Measurements from ENCODE around the gene EHD1. TPM values are rescaled to one million over a fixed set of nuclear protein-coding genes. Genes with fewer than 3 reads are reported as not detected.

The EHD1 gene
- polyA plus RNA-seq, 1 donor (not counting 4 experiments of a cell fraction or from before 2014, with no cell fraction given): 73.9 TPM

DNA sequence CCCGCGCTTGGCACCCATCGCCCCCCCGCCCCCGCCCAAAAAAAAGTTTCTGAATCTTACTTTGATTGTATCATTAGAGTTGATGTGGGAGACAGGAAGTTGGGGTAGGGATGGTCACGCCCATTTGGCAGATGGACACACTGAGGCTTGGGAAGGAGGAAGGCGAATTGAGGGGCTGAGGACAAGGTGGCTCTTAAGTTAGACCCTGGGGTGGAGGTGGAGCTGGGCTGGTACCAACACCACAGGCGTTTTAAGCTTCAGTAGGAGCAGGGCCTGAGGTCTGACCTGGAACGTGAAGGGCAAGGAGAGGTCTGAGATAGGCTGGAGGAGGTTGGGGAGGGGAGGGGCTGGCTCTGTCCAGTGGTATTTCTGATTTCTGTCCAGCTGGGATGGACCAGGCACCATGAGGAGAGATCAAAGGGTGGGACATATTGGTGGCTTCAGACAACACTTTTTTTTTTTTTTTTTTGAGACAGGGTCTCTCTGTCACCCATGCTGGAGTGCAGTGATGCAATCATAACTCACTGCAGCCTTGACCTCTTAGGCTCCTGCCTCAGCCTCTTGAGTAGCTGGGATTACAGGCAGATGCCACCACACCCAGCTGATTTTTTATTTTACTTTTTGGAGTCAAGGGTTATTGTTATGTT lies 33.2 kb downstream of the EHD1 start:
- no peak for FAIRE-seq
- Histone ChIP-seq H3K27me3 (ENCODE audit: control insufficient read depth, extremely low read depth, insufficient read depth, low read length) (no peaks in the 10 kb centered on the region), H3K27ac (ENCODE audit: control insufficient read depth, insufficient read depth, low read length) (peak overlapping the region; percentile 68), H2AFZ (ENCODE audit: control insufficient read depth, low read length) (peak overlapping the region; percentile 54), H3K36me3 (ENCODE audit: control insufficient read depth in 2 of 2, extremely low read depth in 1 of 2, insufficient read depth in 2 of 2, low read length in 2 of 2) (peaks cover 0 to 4% of the 10 kb centered on the region in 2 experiments), H3K4me2 (ENCODE audit: control insufficient read depth, extremely low read depth, insufficient read depth, low read depth, low read length) (peak overlapping the region; percentile 76), H3K9me3 (ENCODE audit: control insufficient read depth, low read depth, low read length) (no peaks in the 10 kb centered on the region), H3K9ac (ENCODE audit: control insufficient read depth, extremely low read depth, insufficient read depth, low read length) (peak overlapping the region; percentile 71), H3K4me3 (ENCODE audit: control insufficient read depth in 2 of 3, extremely low read depth in 1 of 3, insufficient read depth in 2 of 3, low read depth in 1 of 3, low read length in 3 of 3) (peak overlapping the region; percentile 31 to 85 (median 58)), H3K79me2 (ENCODE audit: control insufficient read depth, insufficient read depth, low read length) (peaks cover 13% of the 10 kb centered on the region), H3K9me1 (ENCODE audit: control insufficient read depth, extremely low read depth, insufficient read depth, low read length) (no peaks in the 10 kb centered on the region), H3K4me1 (ENCODE audit: control insufficient read depth, extremely low read depth, insufficient read depth, low read length) (peaks cover 53% of the 10 kb centered on the region), H4K20me1 (ENCODE audit: control insufficient read depth, extremely low read depth, insufficient read depth, low read length) (no peaks in the 10 kb centered on the region)
- no peak for DNase-seq (ENCODE audit: low read depth, low spot score)
- TF ChIP-seq EZH2 (IDR thresholded peaks at IDR 0.05; ENCODE audit: low read length): no peak
- TF ChIP-seq, protein P1, sequence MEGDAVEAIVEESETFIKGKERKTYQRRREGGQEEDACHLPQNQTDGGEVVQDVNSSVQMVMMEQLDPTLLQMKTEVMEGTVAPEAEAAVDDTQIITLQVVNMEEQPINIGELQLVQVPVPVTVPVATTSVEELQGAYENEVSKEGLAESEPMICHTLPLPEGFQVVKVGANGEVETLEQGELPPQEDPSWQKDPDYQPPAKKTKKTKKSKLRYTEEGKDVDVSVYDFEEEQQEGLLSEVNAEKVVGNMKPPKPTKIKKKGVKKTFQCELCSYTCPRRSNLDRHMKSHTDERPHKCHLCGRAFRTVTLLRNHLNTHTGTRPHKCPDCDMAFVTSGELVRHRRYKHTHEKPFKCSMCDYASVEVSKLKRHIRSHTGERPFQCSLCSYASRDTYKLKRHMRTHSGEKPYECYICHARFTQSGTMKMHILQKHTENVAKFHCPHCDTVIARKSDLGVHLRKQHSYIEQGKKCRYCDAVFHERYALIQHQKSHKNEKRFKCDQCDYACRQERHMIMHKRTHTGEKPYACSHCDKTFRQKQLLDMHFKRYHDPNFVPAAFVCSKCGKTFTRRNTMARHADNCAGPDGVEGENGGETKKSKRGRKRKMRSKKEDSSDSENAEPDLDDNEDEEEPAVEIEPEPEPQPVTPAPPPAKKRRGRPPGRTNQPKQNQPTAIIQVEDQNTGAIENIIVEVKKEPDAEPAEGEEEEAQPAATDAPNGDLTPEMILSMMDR (optimal IDR thresholded peaks at IDR 0.05 in 1 of 3, IDR thresholded peaks at IDR 0.05 in 1 of 3, conservative IDR thresholded peaks at IDR 0.05 in 1 of 3; ENCODE audit: extremely low read depth in 1 of 3, insufficient read depth in 2 of 3, low read length in 3 of 3): no peak
- dilution Hi-C loops (cut with MboI; ENCODE audit: extremely low pct_ligation_motif_present, low sequenced_read_pairs): no loop called here

DNA sequence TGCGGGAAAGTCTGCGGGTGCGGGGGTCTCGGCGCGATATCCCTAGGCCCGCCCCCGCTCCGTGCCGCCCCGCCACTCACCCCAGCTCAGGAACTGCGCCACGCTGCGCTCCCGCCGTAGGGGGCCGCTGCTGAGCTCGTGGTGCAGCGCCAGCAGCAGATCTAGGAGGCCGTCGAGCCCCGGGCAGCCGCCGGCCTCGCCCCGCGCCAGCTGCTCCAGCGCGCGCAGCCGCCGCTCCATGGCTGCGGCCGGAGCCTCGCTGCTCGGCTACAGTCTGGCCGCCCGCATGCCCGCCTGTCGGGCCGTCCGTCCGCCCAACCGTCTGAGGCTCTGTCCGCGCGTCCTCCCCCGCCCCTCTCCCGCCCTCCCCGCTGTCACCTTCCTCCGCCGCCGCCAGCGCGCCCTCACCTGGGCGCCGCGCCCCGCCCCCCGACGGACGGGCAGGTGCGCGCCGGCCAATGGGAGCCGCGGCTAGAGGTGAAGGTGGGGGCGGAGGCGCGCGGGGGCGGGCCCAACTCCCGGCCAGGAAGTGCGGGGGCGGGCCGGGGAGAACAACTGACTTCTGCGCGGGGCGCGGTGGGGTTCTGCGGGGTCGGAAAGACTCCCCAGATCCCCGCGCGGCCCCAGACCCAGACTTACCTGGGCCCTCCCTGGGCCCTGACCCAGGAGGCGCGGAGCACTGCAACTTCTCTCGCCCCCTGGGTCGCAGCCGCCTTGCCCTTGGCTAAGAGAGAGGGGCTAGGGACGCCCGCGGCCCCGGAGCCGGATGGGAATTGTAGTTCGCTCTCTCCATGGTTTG lies 33.9 kb downstream of the EHD1 start, which contains the start of gene CDC42BPG:
CDC42BPG (minus strand) TSS at position 324 of the 799 bp plus-strand sequence; CDS start at position 240, 84 bp downstream.
- H3K79me2 ChIP-seq (ENCODE audit: control insufficient read depth, insufficient read depth, low read length): peaks cover 13% of the 10 kb centered on the region
- peaks cover 47% of the 10 kb centered on the region for H3K4me1 ChIP-seq (ENCODE audit: control insufficient read depth, extremely low read depth, insufficient read depth, low read length)
- no peaks in the 10 kb centered on the region for H3K9me3 ChIP-seq (ENCODE audit: control insufficient read depth, low read depth, low read length)
- peak within 1 kb of the TSS; percentile 99 for H3K4me2 ChIP-seq (ENCODE audit: control insufficient read depth, extremely low read depth, insufficient read depth, low read depth, low read length)
- H3K4me3 ChIP-seq (ENCODE audit: control insufficient read depth in 2 of 3, extremely low read depth in 1 of 3, insufficient read depth in 2 of 3, low read depth in 1 of 3, low read length in 3 of 3): peak within 1 kb of the TSS; percentile 58 to 85 (median 84)
- TF ChIP-seq, protein P1 (optimal IDR thresholded peaks at IDR 0.05 in 1 of 3, IDR thresholded peaks at IDR 0.05 in 1 of 3, conservative IDR thresholded peaks at IDR 0.05 in 1 of 3; ENCODE audit: extremely low read depth in 1 of 3, insufficient read depth in 2 of 3, low read length in 3 of 3): peak in 1 of 3 experiments; percentile 76
- no peak for TF ChIP-seq EZH2 (IDR thresholded peaks at IDR 0.05; ENCODE audit: low read length)
- H3K9ac ChIP-seq (ENCODE audit: control insufficient read depth, extremely low read depth, insufficient read depth, low read length): peak within 1 kb of the TSS; percentile 82
- no peak for FAIRE-seq
- H3K27me3 ChIP-seq (ENCODE audit: control insufficient read depth, extremely low read depth, insufficient read depth, low read length): no peaks in the 10 kb centered on the region
- no peaks in the 10 kb centered on the region for H3K9me1 ChIP-seq (ENCODE audit: control insufficient read depth, extremely low read depth, insufficient read depth, low read length)
- H2AFZ ChIP-seq (ENCODE audit: control insufficient read depth, low read length): peak within 1 kb of the TSS; percentile 67
- H4K20me1 ChIP-seq (ENCODE audit: control insufficient read depth, extremely low read depth, insufficient read depth, low read length): no peaks in the 10 kb centered on the region
- dilution Hi-C loops (cut with MboI; ENCODE audit: extremely low pct_ligation_motif_present, low sequenced_read_pairs): no loop called here
- DNase-seq (ENCODE audit: low read depth, low spot score): no peak
- peaks cover 2 to 8% of the 10 kb centered on the region in 2 experiments for H3K36me3 ChIP-seq (ENCODE audit: control insufficient read depth in 2 of 2, extremely low read depth in 1 of 2, insufficient read depth in 2 of 2, low read length in 2 of 2)
- H3K27ac ChIP-seq (ENCODE audit: control insufficient read depth, insufficient read depth, low read length): peak within 1 kb of the TSS; percentile 93
